GM12801 (cell line): ENCODE measurements around the gene CSNK2A3.

Source experiments
- CTCF ChIP-seq: IDR thresholded peaks from one replicate; pipeline ENCODE4 v1.5.1; 2011; ENCODE audit warnings: control low read depth; ENCODE audit not compliant: insufficient read length; ENCODE audit errors: extremely low read depth

Gene CSNK2A3

GRCh38 chr11:11334607-11335006, 18.4 kb downstream of the CSNK2A3 start:
- TF ChIP-seq CTCF = no peak

- TF ChIP-seq CTCF = no peak
Observed at GRCh38 chr11:11332141-11332710, 20.8 kb downstream of the CSNK2A3 start.

- TF ChIP-seq CTCF = no peak
Observed at GRCh38 chr11:11329062-11329806, 23.8 kb downstream of the CSNK2A3 start.

- no peak for TF ChIP-seq CTCF
Observed at GRCh38 chr11:11324090-11324489, 29.0 kb downstream of the CSNK2A3 start.

GRCh38 chr11:11322101-11322500, 30.9 kb downstream of the CSNK2A3 start:
- TF ChIP-seq CTCF = no peak

- no peak for TF ChIP-seq CTCF
Observed at GRCh38 chr11:11320825-11321224, 32.2 kb downstream of the CSNK2A3 start.

GRCh38 chr11:11318961-11319360, 34.1 kb downstream of the CSNK2A3 start:
- no peak for TF ChIP-seq CTCF
